Mononuclear cell (primary cell): ENCODE results near the gene WFDC6. TPM values are rescaled to one million over a fixed set of nuclear protein-coding genes. Genes with fewer than 3 reads are reported as not detected.

Experiments
- H3K27me3 ChIP-seq: 2 replicates; pipeline ENCODE4 v1.6.0; 2011; ENCODE audit warnings: low read length, control low read depth; ENCODE audit not compliant: insufficient read depth
- H3K4me1 ChIP-seq: 2 replicates; pipeline ENCODE4 v1.5.1; 2011; ENCODE audit warnings: mild to moderate bottlenecking, low read length, control low read depth; ENCODE audit not compliant: insufficient read depth
- H3K4me3 ChIP-seq: 2 replicates; pipeline ENCODE4 v1.5.1; 2011; ENCODE audit warnings: mild to moderate bottlenecking, low read length, moderate library complexity
- H3K9me3 ChIP-seq: 2 replicates; pipeline ENCODE4 v1.5.1; 2011; ENCODE audit warnings: low read depth, mild to moderate bottlenecking, control low read depth, low read length
- total RNA-seq: library from RNA; depleted of rRNA; stranded (reverse); fragments of >200 nt; gene quantifications from one replicate; pipeline ENCODE4 v1.2.3, GENCODE V29; 2012

Gene WFDC6
- total RNA-seq, 1 donor, result not detected

GRCh38 chr20:45547206-45547770, 8.0 kb upstream of the WFDC6 start, which contains the start of gene EPPIN:
Gene EPPIN (minus strand): TSS chr20:45547401. CDS start chr20:45547357, 44 bp downstream.
- Histone ChIP-seq H3K4me3 (no peak within 1 kb of the TSS), H3K9me3 (no peaks in the 10 kb centered on the region), H3K4me1 (no peaks in the 10 kb centered on the region)

GRCh38 chr20:45545754-45546453, 6.6 kb upstream of the WFDC6 start:
- Histone ChIP-seq H3K4me3 (no peak overlapping the region), H3K4me1 (no peaks in the 10 kb centered on the region), H3K27me3 (peaks cover 7% of the 10 kb centered on the region), H3K9me3 (no peaks in the 10 kb centered on the region)

More at GRCh38 chr20:45547206-45547770, 8.0 kb upstream of the WFDC6 start, which contains the start of gene EPPIN:
- peaks cover 7% of the 10 kb centered on the region for H3K27me3 ChIP-seq

DNA sequence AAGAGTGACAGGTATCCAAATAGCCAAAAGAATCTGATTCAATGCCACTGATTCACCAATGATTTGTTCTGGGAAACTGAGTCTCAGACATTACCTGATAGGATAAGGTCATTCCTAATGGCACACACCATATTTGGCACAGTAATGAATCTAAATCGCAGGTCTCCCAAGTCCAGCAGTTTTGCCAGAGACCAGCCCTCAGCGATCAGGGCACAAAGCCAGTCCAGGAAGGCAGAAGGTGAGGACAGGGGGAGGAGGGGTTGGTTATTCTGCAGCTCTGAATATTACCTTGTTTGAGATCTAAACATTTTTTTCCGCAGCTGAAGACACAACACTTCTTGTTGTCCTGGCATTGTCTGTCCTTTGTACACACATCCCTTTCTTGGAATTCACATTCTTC, 6.1 kb upstream of the WFDC6 start:
- H3K27me3 ChIP-seq, result peaks cover 7% of the 10 kb centered on the region
- H3K9me3 ChIP-seq, result no peaks in the 10 kb centered on the region
- no peak overlapping the region for H3K4me3 ChIP-seq
- no peaks in the 10 kb centered on the region for H3K4me1 ChIP-seq

- no peaks in the 10 kb centered on the region for H3K4me1 ChIP-seq
- no peaks in the 10 kb centered on the region for H3K9me3 ChIP-seq
- H3K27me3 ChIP-seq, result peaks cover 17% of the 10 kb centered on the region
- no peak overlapping the region for H3K4me3 ChIP-seq
Measured at GRCh38 chr20:45538209-45538799, 978 bp downstream of the WFDC6 start.

DNA sequence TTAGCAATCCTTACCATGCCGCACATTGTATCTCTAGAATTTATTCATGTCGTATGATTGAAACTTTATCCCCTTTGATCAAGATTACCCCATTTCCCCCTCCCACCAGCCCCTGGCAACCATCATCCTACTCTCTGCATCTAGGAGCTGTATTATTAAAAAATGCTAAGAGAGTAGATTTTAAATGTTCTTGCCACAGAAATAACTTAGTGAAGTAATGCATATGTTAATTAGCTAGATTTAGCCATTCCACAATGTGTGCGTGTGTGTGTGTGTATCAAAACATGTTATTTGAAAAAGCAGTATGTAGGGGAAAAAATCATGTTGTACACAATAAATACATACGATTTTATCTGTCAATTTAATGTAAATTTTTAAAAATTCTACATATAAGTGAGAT, 12.0 kb downstream of the WFDC6 start:
- no peaks in the 10 kb centered on the region for H3K9me3 ChIP-seq
- H3K4me1 ChIP-seq, result no peaks in the 10 kb centered on the region
- no peak overlapping the region for H3K4me3 ChIP-seq
- H3K27me3 ChIP-seq, result peaks cover 3% of the 10 kb centered on the region

- Histone ChIP-seq H3K9me3 (no peaks in the 10 kb centered on the region), H3K4me3 (no peak overlapping the region), H3K27me3 (peaks cover 6% of the 10 kb centered on the region), H3K4me1 (no peaks in the 10 kb centered on the region)
Measured at GRCh38 chr20:45523821-45524220, 15.5 kb downstream of the WFDC6 start.

DNA sequence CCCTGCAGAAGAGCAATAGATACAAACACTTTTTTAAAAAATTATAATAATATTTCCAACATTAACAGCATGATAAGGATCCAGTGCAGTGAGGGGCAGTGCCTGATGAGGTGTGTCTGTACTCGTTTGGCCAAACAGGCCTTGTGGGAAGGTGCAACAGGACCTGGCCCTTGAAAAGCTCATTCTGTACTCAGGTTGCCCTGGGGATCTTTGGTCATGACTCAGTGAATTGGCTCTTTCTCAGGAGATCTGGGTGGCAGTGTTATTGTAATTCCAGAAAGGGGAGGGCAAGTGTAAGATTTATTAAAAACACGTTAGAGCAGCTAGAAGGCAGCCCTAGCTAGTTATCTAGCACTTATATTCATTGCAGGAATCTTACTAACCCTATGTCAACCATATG, 21.0 kb downstream of the WFDC6 start:
- Histone ChIP-seq H3K27me3 (peaks cover 3% of the 10 kb centered on the region), H3K4me3 (no peak overlapping the region), H3K4me1 (no peaks in the 10 kb centered on the region), H3K9me3 (no peaks in the 10 kb centered on the region)

GRCh38 chr20:45515147-45515913, 24.0 kb downstream of the WFDC6 start, which contains the start of gene SPINT3:
Gene SPINT3 (minus strand): TSS chr20:45515622. CDS start chr20:45515608, 14 bp downstream.
- H3K9me3 ChIP-seq, result no peaks in the 10 kb centered on the region
- peaks cover 3% of the 10 kb centered on the region for H3K27me3 ChIP-seq
- no peaks in the 10 kb centered on the region for H3K4me1 ChIP-seq
- H3K4me3 ChIP-seq, result no peak within 1 kb of the TSS

- peaks cover 6% of the 10 kb centered on the region for H3K27me3 ChIP-seq
- H3K9me3 ChIP-seq, result no peaks in the 10 kb centered on the region
- H3K4me1 ChIP-seq, result no peaks in the 10 kb centered on the region
- H3K4me3 ChIP-seq, result no peak overlapping the region
Measured at GRCh38 chr20:45510242-45510862, 28.9 kb downstream of the WFDC6 start.

DNA sequence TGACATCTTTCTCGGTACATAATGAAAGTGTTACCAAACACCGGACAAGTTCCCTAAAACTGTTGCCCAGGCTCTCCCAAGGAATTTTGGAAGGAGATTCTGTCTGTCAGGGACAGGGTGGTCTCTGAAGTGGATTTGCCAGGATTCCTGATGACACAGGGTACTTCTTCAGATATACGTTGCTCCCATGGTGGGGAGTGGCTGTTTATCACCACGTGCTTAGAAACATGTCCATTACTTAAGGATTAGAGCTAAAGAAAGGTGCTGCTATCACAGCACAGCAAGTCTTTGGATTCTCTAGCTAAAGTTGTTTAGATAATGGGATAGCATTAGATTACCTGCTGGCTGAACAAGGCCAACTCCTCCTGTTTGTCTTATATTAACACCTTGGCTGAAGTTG, 30.2 kb downstream of the WFDC6 start:
- Histone ChIP-seq H3K9me3 (no peaks in the 10 kb centered on the region), H3K4me1 (no peaks in the 10 kb centered on the region), H3K4me3 (no peak overlapping the region), H3K27me3 (peaks cover 13% of the 10 kb centered on the region)

DNA sequence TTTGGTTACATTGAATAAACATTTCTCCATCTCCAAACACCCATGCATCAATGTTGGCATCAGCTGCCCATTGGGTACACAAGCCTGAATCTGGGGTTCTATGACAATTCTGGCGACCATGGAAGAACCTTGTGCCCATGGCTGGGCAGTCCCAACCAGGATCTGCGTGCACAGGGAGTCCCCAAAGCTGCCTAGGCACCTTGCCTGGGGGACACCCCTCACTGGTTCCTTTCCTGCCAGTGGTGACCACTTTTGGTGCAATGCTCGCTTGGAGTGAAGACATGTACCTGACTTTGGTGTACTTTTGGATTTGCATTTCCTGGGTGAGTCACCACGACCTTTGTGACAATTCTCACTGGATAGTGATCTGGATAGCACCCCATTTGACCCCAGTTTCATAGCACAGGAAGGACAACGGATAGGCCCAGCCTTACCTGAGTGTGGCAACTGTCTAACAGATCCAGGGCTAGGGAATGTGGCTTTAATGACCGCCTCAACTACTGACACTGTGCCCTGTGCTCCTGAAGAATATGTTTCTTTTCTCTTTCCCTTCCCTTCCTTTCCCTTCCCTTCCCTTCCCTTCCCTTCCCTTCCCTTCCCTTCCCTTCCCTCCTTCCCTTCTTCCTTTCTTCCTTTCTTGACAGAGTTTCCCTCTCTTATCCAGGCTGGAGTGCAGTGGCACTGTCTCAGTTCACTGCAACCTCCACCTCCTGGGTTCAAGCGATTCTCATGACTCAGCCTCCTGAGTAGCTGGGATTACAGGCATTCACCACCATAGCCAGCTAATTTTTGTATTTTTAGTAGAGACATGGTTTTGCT, 31.0 kb downstream of the WFDC6 start:
- H3K4me3 ChIP-seq, result no peak overlapping the region
- H3K27me3 ChIP-seq, result peaks cover 13% of the 10 kb centered on the region
- H3K9me3 ChIP-seq, result no peaks in the 10 kb centered on the region
- H3K4me1 ChIP-seq, result no peaks in the 10 kb centered on the region

DNA sequence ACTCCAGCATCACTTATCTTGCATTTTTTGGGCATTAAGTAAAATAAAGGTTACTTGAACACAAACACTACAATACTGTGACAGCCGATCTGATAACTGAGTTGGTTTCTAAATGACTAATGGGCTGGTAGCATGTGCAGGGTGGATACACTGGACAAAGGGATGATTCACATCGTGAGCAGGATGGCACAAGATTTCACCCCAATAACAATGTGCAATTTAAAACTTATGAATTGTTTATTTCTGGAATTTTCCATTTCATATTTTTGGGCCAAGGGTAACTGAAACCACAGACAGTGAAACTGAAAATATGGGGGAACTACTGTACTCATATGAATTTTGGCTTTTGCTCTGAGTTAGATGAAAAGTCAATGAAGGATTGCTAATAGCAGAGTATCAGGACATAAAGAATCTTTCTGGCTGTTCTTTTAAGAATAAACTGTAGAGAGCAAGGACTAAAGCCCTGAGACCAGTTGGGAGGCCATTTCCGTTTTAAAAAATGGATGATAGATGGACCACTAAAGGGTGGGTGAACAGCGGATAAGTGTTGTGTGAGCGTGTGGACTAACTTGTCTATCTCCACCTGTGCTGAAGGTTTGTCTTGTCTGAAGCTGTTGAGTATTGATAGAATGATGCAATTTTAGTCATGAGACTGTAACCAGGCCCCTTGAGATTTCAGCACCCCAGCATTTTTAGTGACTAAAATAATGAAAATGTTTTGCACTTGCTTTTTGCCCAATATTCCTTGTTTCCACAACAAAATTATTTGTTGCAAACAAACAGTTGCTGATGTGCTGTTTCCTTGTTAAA, 32.1 kb downstream of the WFDC6 start:
- no peak overlapping the region for H3K4me3 ChIP-seq
- no peaks in the 10 kb centered on the region for H3K9me3 ChIP-seq
- H3K27me3 ChIP-seq, result peaks cover 15% of the 10 kb centered on the region
- H3K4me1 ChIP-seq, result no peaks in the 10 kb centered on the region

DNA sequence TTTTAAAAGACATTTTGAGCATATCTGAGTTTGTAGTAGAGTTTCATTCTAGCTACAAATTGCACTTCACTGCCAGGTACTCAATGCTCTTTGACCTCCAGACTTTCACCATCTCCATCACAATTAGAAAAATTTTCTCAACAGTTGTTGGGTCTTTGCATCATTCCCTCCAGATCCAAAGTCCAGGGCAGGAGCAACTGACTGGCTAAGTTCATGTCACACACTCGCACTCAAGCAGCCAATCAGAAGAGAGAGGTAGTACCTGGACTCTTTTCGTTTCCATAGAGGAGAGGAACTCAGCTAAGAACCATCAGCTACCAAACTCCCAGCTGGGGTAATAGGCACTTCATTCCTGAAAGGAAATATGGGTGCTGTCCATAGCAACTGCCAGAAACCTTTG, 32.9 kb downstream of the WFDC6 start:
- Histone ChIP-seq H3K4me1 (no peaks in the 10 kb centered on the region), H3K4me3 (no peak overlapping the region), H3K27me3 (peaks cover 14% of the 10 kb centered on the region), H3K9me3 (no peaks in the 10 kb centered on the region)
